HepG2 (cell line): ENCODE results near the gene STK4. TPM values are rescaled to one million over a fixed set of nuclear protein-coding genes. Genes with fewer than 3 reads are reported as not detected.

Experiments
- ADNP ChIP-seq: sonication (generic); formaldehyde crosslinking; IDR thresholded peaks from 2 replicates; pipeline ENCODE4 v1.4.0; 2020; ENCODE audit warnings: missing genetic modification reagents
- BHLHE40 ChIP-seq: IDR thresholded peaks from 2 replicates; pipeline ENCODE4 v1.6.1; 2011; ENCODE audit warnings: low read length, improper control_type of control experiment
- EEA1 ChIP-seq: sonication (generic); formaldehyde crosslinking; IDR thresholded peaks from 2 replicates; pipeline ENCODE4 v1.5.1; 2020; ENCODE audit warnings: mild to moderate bottlenecking, missing genetic modification reagents, borderline replicate concordance
- GTF2F1 ChIP-seq: fragments of 150-350 bp; IDR thresholded peaks from 2 replicates; pipeline ENCODE4 v1.6.1; 2014; ENCODE audit warnings: low read length
- IRX3 ChIP-seq: sonication (generic); formaldehyde crosslinking; IDR thresholded peaks from 2 replicates; pipeline ENCODE4 v1.8.1; 2023; ENCODE audit warnings: mild to moderate bottlenecking, low read depth, missing genetic modification reagents, borderline replicate concordance
- JARID2 ChIP-seq: sonication (generic); formaldehyde crosslinking; IDR thresholded peaks from 2 replicates; pipeline ENCODE4 v1.8.1; 2023; ENCODE audit warnings: missing genetic modification reagents, inconsistent platforms; ENCODE audit not compliant: insufficient replicate concordance
- KAT7 ChIP-seq: IDR thresholded peaks from 2 replicates; pipeline ENCODE4 v1.6.1; 2018; ENCODE audit warnings: borderline replicate concordance, missing compliant biosample characterization
- SNRNP70 ChIP-seq: fragments of 200-400 bp; formaldehyde crosslinking; IDR thresholded peaks from 2 replicates; pipeline ENCODE4 v1.6.1; 2017; ENCODE audit warnings: mild to moderate bottlenecking, low read depth, low read length, moderate library complexity
- TAF1 ChIP-seq: sonication (generic); formaldehyde crosslinking; IDR thresholded peaks from 2 replicates; pipeline ENCODE4 v1.4.0; 2020; ENCODE audit warnings: missing genetic modification reagents
- THAP7 ChIP-seq: sonication (generic); formaldehyde crosslinking; IDR thresholded peaks from 2 replicates; pipeline ENCODE4 v1.8.1; 2023; ENCODE audit warnings: mild to moderate bottlenecking, missing genetic modification reagents
- TMF1 ChIP-seq: sonication (generic); formaldehyde crosslinking; IDR thresholded peaks from 2 replicates; pipeline ENCODE4 v1.8.1; 2022; ENCODE audit warnings: low read depth, missing genetic modification reagents
- TOE1 ChIP-seq: sonication (generic); formaldehyde crosslinking; IDR thresholded peaks from 2 replicates; pipeline ENCODE4 v1.4.0; 2020; ENCODE audit warnings: mild to moderate bottlenecking, missing genetic modification reagents
- ZBTB26 ChIP-seq: IDR thresholded peaks from 2 replicates; pipeline ENCODE4 v1.6.1; 2016; ENCODE audit warnings: missing compliant biosample characterization, missing genetic modification reagents, borderline replicate concordance
- ZFAT ChIP-seq: sonication (generic); formaldehyde crosslinking; conservative IDR thresholded peaks from 2 replicates; pipeline ENCODE4 v1.8.1; 2023; ENCODE audit warnings: missing genetic modification reagents, inconsistent platforms
- ZNF225 ChIP-seq: sonication (generic); formaldehyde crosslinking; IDR thresholded peaks from 2 replicates; pipeline ENCODE4 v1.4.0; 2020; ENCODE audit warnings: mild to moderate bottlenecking, missing genetic modification reagents
- ZNF253 ChIP-seq: sonication (generic); formaldehyde crosslinking; IDR thresholded peaks from 2 replicates; pipeline ENCODE4 v1.8.0; 2022; ENCODE audit warnings: mild to moderate bottlenecking, missing genetic modification reagents, borderline replicate concordance
- ZNF354B ChIP-seq: sonication (generic); formaldehyde crosslinking; IDR thresholded peaks from 2 replicates; pipeline ENCODE4 v1.8.0; 2022; ENCODE audit warnings: mild to moderate bottlenecking, missing genetic modification reagents
- ZNF552 ChIP-seq: sonication (generic); formaldehyde crosslinking; IDR thresholded peaks from 2 replicates; pipeline ENCODE4 v1.9.0; 2022; ENCODE audit warnings: missing genetic modification reagents, mild to moderate bottlenecking, borderline replicate concordance
- polyA plus RNA-seq, 8 experiments: library from polyadenylated mRNA; depleted of rRNA in 3 of 8; stranded (reverse) in 7 of 8; unstranded in 1 of 8; fragments of >200 nt; fragmentation: Illumina TruSeq in 4 of 8; extraction: Trizol in 4 of 8; gene quantifications; 2 replicates each; pipeline versions ENCODE4 v1.2.1 to v1.2.3, GENCODE V29; 2011 to 2016; ENCODE audit warnings: low read depth in 4 of 8, missing spikeins in 1 of 8, mixed read lengths in 1 of 8; ENCODE audit not compliant: insufficient read depth in 1 of 8
- total RNA-seq, 5 experiments: library from RNA; depleted of rRNA; stranded (reverse); fragments of >200 nt; fragmentation: Illumina TruSeq; extraction: Trizol; gene quantifications; 2 replicates each; pipeline ENCODE4 v1.2.3, GENCODE V29; 2016; ENCODE audit warnings: low read depth in 1 of 5
- TF ChIP-seq, protein P1 (sequence below): sonication (generic); formaldehyde crosslinking; IDR thresholded peaks from 2 replicates; pipeline ENCODE4 v1.4.0; 2020; ENCODE audit warnings: mild to moderate bottlenecking, missing genetic modification reagents, borderline replicate concordance
- TF ChIP-seq, protein P2 (sequence below): sonication (generic); formaldehyde crosslinking; IDR thresholded peaks from 2 replicates; pipeline ENCODE4 v1.4.0; 2020; ENCODE audit warnings: low read depth, mild to moderate bottlenecking, missing genetic modification reagents
- TF ChIP-seq, protein P3 (sequence below): sonication (generic); formaldehyde crosslinking; IDR thresholded peaks from 2 replicates; pipeline ENCODE4 v1.9.0; 2021; ENCODE audit warnings: missing genetic modification reagents, mild to moderate bottlenecking, borderline replicate concordance
- TF ChIP-seq, protein P4 (sequence below): sonication (generic); formaldehyde crosslinking; IDR thresholded peaks from 2 replicates; pipeline ENCODE4 v1.4.0; 2020; ENCODE audit warnings: missing genetic modification reagents

The STK4 gene
- total and polyA plus RNA-seq, 2 of the 13 experiments (the other 11 are each of a cell fraction or from before 2014, with no cell fraction given) = 25.6 to 38.3 TPM

GRCh38 chr20:44967207-44967807 is 995 bp downstream of the STK4 start (continued):
- TF ChIP-seq JARID2 (CRISPR knock-in tag) = no peak
- no peak for TF ChIP-seq TOE1 (CRISPR knock-in tag)
- TF ChIP-seq ZNF552 = no peak
- TF ChIP-seq KAT7 (CRISPR knock-in tag) = no peak
- no peak for TF ChIP-seq ZFAT
- TF ChIP-seq, protein P1, sequence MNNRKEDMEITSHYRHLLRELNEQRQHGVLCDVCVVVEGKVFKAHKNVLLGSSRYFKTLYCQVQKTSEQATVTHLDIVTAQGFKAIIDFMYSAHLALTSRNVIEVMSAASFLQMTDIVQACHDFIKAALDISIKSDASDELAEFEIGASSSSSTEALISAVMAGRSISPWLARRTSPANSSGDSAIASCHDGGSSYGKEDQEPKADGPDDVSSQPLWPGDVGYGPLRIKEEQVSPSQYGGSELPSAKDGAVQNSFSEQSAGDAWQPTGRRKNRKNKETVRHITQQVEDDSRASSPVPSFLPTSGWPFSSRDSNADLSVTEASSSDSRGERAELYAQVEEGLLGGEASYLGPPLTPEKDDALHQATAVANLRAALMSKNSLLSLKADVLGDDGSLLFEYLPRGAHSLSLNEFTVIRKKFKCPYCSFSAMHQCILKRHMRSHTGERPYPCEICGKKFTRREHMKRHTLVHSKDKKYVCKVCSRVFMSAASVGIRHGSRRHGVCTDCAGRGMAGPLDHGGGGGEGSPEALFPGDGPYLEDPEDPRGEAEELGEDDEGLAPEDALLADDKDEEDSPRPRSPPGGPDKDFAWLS = no peak
- TF ChIP-seq, protein P2, sequence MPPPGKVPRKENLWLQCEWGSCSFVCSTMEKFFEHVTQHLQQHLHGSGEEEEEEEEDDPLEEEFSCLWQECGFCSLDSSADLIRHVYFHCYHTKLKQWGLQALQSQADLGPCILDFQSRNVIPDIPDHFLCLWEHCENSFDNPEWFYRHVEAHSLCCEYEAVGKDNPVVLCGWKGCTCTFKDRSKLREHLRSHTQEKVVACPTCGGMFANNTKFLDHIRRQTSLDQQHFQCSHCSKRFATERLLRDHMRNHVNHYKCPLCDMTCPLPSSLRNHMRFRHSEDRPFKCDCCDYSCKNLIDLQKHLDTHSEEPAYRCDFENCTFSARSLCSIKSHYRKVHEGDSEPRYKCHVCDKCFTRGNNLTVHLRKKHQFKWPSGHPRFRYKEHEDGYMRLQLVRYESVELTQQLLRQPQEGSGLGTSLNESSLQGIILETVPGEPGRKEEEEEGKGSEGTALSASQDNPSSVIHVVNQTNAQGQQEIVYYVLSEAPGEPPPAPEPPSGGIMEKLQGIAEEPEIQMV (CRISPR knock-in tag) = no peak
- TF ChIP-seq TAF1 (CRISPR knock-in tag) = no peak
- no peak for TF ChIP-seq SNRNP70
- no peak for TF ChIP-seq EEA1 (CRISPR knock-in tag)
- TF ChIP-seq ZNF253 (CRISPR knock-in tag) = no peak
- no peak for TF ChIP-seq ZNF225 (CRISPR knock-in tag)
- 0 out of 2 replicates have a peak, but pooled peaks have one; percentile 27 for TF ChIP-seq IRX3
- TF ChIP-seq, protein P3, sequence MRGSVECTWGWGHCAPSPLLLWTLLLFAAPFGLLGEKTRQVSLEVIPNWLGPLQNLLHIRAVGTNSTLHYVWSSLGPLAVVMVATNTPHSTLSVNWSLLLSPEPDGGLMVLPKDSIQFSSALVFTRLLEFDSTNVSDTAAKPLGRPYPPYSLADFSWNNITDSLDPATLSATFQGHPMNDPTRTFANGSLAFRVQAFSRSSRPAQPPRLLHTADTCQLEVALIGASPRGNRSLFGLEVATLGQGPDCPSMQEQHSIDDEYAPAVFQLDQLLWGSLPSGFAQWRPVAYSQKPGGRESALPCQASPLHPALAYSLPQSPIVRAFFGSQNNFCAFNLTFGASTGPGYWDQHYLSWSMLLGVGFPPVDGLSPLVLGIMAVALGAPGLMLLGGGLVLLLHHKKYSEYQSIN = no peak
- TF ChIP-seq THAP7 = no peak
- peak; percentile 95; the same call in 1 of the 2 replicates for TF ChIP-seq ZNF354B
- TF ChIP-seq ADNP (CRISPR knock-in tag) = no peak
- TF ChIP-seq ZBTB26 (CRISPR knock-in tag) = no peak
- TF ChIP-seq, protein P4, sequence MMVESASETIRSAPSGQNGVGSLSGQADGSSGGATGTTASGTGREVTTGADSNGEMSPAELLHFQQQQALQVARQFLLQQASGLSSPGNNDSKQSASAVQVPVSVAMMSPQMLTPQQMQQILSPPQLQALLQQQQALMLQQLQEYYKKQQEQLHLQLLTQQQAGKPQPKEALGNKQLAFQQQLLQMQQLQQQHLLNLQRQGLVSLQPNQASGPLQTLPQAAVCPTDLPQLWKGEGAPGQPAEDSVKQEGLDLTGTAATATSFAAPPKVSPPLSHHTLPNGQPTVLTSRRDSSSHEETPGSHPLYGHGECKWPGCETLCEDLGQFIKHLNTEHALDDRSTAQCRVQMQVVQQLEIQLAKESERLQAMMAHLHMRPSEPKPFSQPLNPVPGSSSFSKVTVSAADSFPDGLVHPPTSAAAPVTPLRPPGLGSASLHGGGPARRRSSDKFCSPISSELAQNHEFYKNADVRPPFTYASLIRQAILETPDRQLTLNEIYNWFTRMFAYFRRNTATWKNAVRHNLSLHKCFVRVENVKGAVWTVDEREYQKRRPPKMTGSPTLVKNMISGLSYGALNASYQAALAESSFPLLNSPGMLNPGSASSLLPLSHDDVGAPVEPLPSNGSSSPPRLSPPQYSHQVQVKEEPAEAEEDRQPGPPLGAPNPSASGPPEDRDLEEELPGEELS (CRISPR knock-in tag) = peak; percentile 23; the same call in 1 of the 2 replicates
- no peak for TF ChIP-seq GTF2F1
- no peak for TF ChIP-seq BHLHE40
- no peak for TF ChIP-seq TMF1 (CRISPR knock-in tag)
